HG03378 (cell line): ENCODE data around the gene RACGAP1.

Experiments used
- ATAC-seq: cut with Tn5 transposase; IDR thresholded peaks from one replicate; pipeline ENCODE4 v1.9.1; 2021; ENCODE audit warnings: mild to moderate bottlenecking, moderate library complexity; ENCODE audit not compliant: unreplicated experiment

The RACGAP1 gene

GRCh38 chr12:50025187-50026059 lies at the start of gene RACGAP1:
TSS of gene RACGAP1 (minus strand) at chr12:50025494. CDS start at chr12:50016715, 8,779 bp downstream.
- peak; percentile 96 for ATAC-seq

- no peak for ATAC-seq
These were observed 48.4 kb upstream of the RACGAP1 start for GRCh38 chr12:50073712-50074111.

GRCh38 chr12:50073206-50073605 lies 47.9 kb upstream of the RACGAP1 start:
- no peak for ATAC-seq

- ATAC-seq = no peak
These were observed 47.1 kb upstream of the RACGAP1 start for GRCh38 chr12:50072198-50072907.

GRCh38 chr12:50070314-50071060 lies 45.2 kb upstream of the RACGAP1 start:
- ATAC-seq = no peak

GRCh38 chr12:50069539-50069938 lies 44.2 kb upstream of the RACGAP1 start:
- ATAC-seq = no peak

GRCh38 chr12:50069069-50069468 lies 43.8 kb upstream of the RACGAP1 start:
- ATAC-seq = no peak

- ATAC-seq = no peak
These were observed 41.1 kb upstream of the RACGAP1 start for GRCh38 chr12:50066402-50066801.

- no peak for ATAC-seq
These were observed 40.5 kb upstream of the RACGAP1 start for GRCh38 chr12:50065726-50066310.

GRCh38 chr12:50062728-50063460 lies 37.6 kb upstream of the RACGAP1 start:
- ATAC-seq = no peak

- ATAC-seq = no peak
These were observed 36.8 kb upstream of the RACGAP1 start for GRCh38 chr12:50061946-50062686.

GRCh38 chr12:50061171-50061570 lies 35.9 kb upstream of the RACGAP1 start:
- ATAC-seq = no peak

- ATAC-seq = no peak
These were observed 34.8 kb upstream of the RACGAP1 start for GRCh38 chr12:50060120-50060468.

- no peak for ATAC-seq
These were observed 34.3 kb upstream of the RACGAP1 start for GRCh38 chr12:50059440-50060119.

GRCh38 chr12:50058743-50059312 lies 33.5 kb upstream of the RACGAP1 start:
- no peak for ATAC-seq

- no peak for ATAC-seq
These were observed 32.8 kb upstream of the RACGAP1 start for GRCh38 chr12:50057896-50058670.

GRCh38 chr12:50057000-50057841 lies 31.9 kb upstream of the RACGAP1 start, which contains the start of gene ASIC1:
TSS of gene ASIC1 (plus strand) at chr12:50057596. CDS start at chr12:50058767, 1,171 bp downstream.
- ATAC-seq = no peak
